ENCODE data around the gene PELI3.
A peak's percentile ranks its signal among the peaks of the same experiment; 100 is the strongest.

PELI3 gene

GRCh38 chr11:66494935-66495334 lies 28.2 kb downstream of the PELI3 start:
- Histone ChIP-seq H3K4me3 (ENCODE audit: low read length, poor library complexity, severe bottlenecking) (no peak overlapping the region), H3K79me2 (ENCODE audit: insufficient read depth, low read length) (no peaks in the 10 kb centered on the region), H3K27me3 (ENCODE audit: insufficient read depth, low read length, poor library complexity, severe bottlenecking) (no peaks in the 10 kb centered on the region), H3K36me3 (ENCODE audit: insufficient read depth, low read length) (peaks cover 13% of the 10 kb centered on the region; the same call in 1 of the 2 replicates), H3K9ac (ENCODE audit: low read depth, low read length, poor library complexity, severe bottlenecking) (no peak overlapping the region), H3K9me2 (replicated peaks; ENCODE audit: low read depth, low read length) (no peaks in the 10 kb centered on the region), H3K4me1 (ENCODE audit: insufficient read depth, low read length, poor library complexity, severe bottlenecking) (no peaks in the 10 kb centered on the region), H2AFZ (ENCODE audit: low read length) (no peak overlapping the region), H3F3A (ENCODE audit: low read depth) (no peaks in the 10 kb centered on the region), H3K4me2 (ENCODE audit: low read depth, low read length, poor library complexity, severe bottlenecking) (no peak overlapping the region), H4K20me1 (ENCODE audit: insufficient read depth, low read length, poor library complexity, severe bottlenecking) (no peaks in the 10 kb centered on the region), H3K9me3 (ENCODE audit: insufficient read depth, low read depth, low read length) (no peaks in the 10 kb centered on the region)
- TF ChIP-seq CTCF (conservative IDR thresholded peaks at IDR 0.05; ENCODE audit: low read length): no peak
- no peak for TF ChIP-seq EZH2phosphoT487 (IDR thresholded peaks at IDR 0.05; ENCODE audit: borderline replicate concordance)

- Histone ChIP-seq H3K9me3 (ENCODE audit: insufficient read depth, low read depth, low read length) (no peaks in the 10 kb centered on the region), H2AFZ (ENCODE audit: low read length) (no peak overlapping the region), H3K4me3 (ENCODE audit: low read length, poor library complexity, severe bottlenecking) (no peak overlapping the region), H3F3A (ENCODE audit: low read depth) (no peaks in the 10 kb centered on the region), H3K27me3 (ENCODE audit: insufficient read depth, low read length, poor library complexity, severe bottlenecking) (no peaks in the 10 kb centered on the region), H3K9me2 (replicated peaks; ENCODE audit: low read depth, low read length) (no peaks in the 10 kb centered on the region), H3K9ac (ENCODE audit: low read depth, low read length, poor library complexity, severe bottlenecking) (no peak overlapping the region), H3K36me3 (ENCODE audit: insufficient read depth, low read length) (peaks cover 13% of the 10 kb centered on the region; the same call in 1 of the 2 replicates), H3K4me2 (ENCODE audit: low read depth, low read length, poor library complexity, severe bottlenecking) (no peak overlapping the region), H3K79me2 (ENCODE audit: insufficient read depth, low read length) (no peaks in the 10 kb centered on the region), H4K20me1 (ENCODE audit: insufficient read depth, low read length, poor library complexity, severe bottlenecking) (no peaks in the 10 kb centered on the region), H3K4me1 (ENCODE audit: insufficient read depth, low read length, poor library complexity, severe bottlenecking) (no peaks in the 10 kb centered on the region)
- TF ChIP-seq CTCF (conservative IDR thresholded peaks at IDR 0.05; ENCODE audit: low read length): peak; percentile 62
- no peak for TF ChIP-seq EZH2phosphoT487 (IDR thresholded peaks at IDR 0.05; ENCODE audit: borderline replicate concordance)
These were observed 28.7 kb downstream of the PELI3 start for GRCh38 chr11:66495401-66495854.

GRCh38 chr11:66497206-66497605 lies 30.5 kb downstream of the PELI3 start:
- Histone ChIP-seq H3K27me3 (ENCODE audit: insufficient read depth, low read length, poor library complexity, severe bottlenecking) (no peaks in the 10 kb centered on the region), H3K9me2 (replicated peaks; ENCODE audit: low read depth, low read length) (no peaks in the 10 kb centered on the region), H3K36me3 (ENCODE audit: insufficient read depth, low read length) (peaks cover 13% of the 10 kb centered on the region; the same call in 1 of the 2 replicates), H3K9ac (ENCODE audit: low read depth, low read length, poor library complexity, severe bottlenecking) (no peak overlapping the region), H3K9me3 (ENCODE audit: insufficient read depth, low read depth, low read length) (no peaks in the 10 kb centered on the region), H4K20me1 (ENCODE audit: insufficient read depth, low read length, poor library complexity, severe bottlenecking) (no peaks in the 10 kb centered on the region), H3K79me2 (ENCODE audit: insufficient read depth, low read length) (no peaks in the 10 kb centered on the region), H3F3A (ENCODE audit: low read depth) (no peaks in the 10 kb centered on the region), H3K4me3 (ENCODE audit: low read length, poor library complexity, severe bottlenecking) (no peak overlapping the region), H3K4me1 (ENCODE audit: insufficient read depth, low read length, poor library complexity, severe bottlenecking) (no peaks in the 10 kb centered on the region), H2AFZ (ENCODE audit: low read length) (no peak overlapping the region), H3K4me2 (ENCODE audit: low read depth, low read length, poor library complexity, severe bottlenecking) (no peak overlapping the region)
- TF ChIP-seq EZH2phosphoT487 (IDR thresholded peaks at IDR 0.05; ENCODE audit: borderline replicate concordance) (no peak), CTCF (conservative IDR thresholded peaks at IDR 0.05; ENCODE audit: low read length) (no peak)

Measured in Loucy (cell line).